A673 (cell line): ENCODE results near the gene SCO2.

Experiments
- CTCF ChIP-seq: fragments of 300-800, 200-600 bp; sonication (generic); conservative IDR thresholded peaks from 2 replicates; pipeline ENCODE4 v1.5.1; 2017; ENCODE audit warnings: low read depth, mild to moderate bottlenecking, antibody characterized with exemption, low read length, moderate library complexity, mixed read lengths
- EZH2 ChIP-seq: fragments of 200-600 bp; sonication (generic); IDR thresholded peaks from 2 replicates; pipeline ENCODE4 v1.6.1; 2017; ENCODE audit warnings: borderline replicate concordance, low read depth, mild to moderate bottlenecking, mixed read lengths, antibody characterized with exemption, low read length; ENCODE audit not compliant: poor library complexity, severe bottlenecking

GRCh38 chr22:50568626-50569025 is 43.2 kb upstream of the SCO2 start:
- TF ChIP-seq EZH2 (no peak), CTCF (no peak)
